MM.1S (cell line): ENCODE results near the gene LNX1.

ENCODE experiments used
- EZH2 ChIP-seq: fragments of 300-600 bp; sonication (generic); optimal IDR thresholded peaks from 2 replicates; pipeline ENCODE3; 2017; ENCODE audit warnings: low read depth, mild to moderate bottlenecking, antibody characterized with exemption, low read length, mixed read lengths
- TF ChIP-seq, protein P1 (sequence below): fragments of 300-600 bp; sonication (generic); IDR thresholded peaks from 2 replicates; pipeline ENCODE4 v1.5.1; 2016; ENCODE audit warnings: antibody characterized with exemption, low read length, mixed read lengths

GRCh38 chr4:53520116-53520515, 71.2 kb downstream of the LNX1 start:
- TF ChIP-seq, protein P1, sequence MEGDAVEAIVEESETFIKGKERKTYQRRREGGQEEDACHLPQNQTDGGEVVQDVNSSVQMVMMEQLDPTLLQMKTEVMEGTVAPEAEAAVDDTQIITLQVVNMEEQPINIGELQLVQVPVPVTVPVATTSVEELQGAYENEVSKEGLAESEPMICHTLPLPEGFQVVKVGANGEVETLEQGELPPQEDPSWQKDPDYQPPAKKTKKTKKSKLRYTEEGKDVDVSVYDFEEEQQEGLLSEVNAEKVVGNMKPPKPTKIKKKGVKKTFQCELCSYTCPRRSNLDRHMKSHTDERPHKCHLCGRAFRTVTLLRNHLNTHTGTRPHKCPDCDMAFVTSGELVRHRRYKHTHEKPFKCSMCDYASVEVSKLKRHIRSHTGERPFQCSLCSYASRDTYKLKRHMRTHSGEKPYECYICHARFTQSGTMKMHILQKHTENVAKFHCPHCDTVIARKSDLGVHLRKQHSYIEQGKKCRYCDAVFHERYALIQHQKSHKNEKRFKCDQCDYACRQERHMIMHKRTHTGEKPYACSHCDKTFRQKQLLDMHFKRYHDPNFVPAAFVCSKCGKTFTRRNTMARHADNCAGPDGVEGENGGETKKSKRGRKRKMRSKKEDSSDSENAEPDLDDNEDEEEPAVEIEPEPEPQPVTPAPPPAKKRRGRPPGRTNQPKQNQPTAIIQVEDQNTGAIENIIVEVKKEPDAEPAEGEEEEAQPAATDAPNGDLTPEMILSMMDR = no peak
- no peak for TF ChIP-seq EZH2
